Heart left ventricle (tissue), 13 donors: Measurements from ENCODE around the gene C5.

Experiments used
- POLR2A ChIP-seq, 2 donors: fragments of 450-650 bp; IDR thresholded peaks; one replicate each; pipeline ENCODE4 v1.6.1; 2017; ENCODE audit warnings: antibody characterized with exemption in 2 of 2, mild to moderate bottlenecking in 2 of 2, moderate library complexity in 2 of 2
- TF ChIP-seq, protein P1 (sequence below), 12 donors: fragments of 200-600 bp; sonication (generic) in 4 of 12; IDR thresholded peaks; one replicate each; pipeline versions ENCODE4 v1.5.0 to v1.8.0; 2018 to 2022; ENCODE audit warnings: antibody characterized with exemption in 12 of 12, mild to moderate bottlenecking in 5 of 12
- donor health status: ischemic (EF 13 %, LVEDD 7.1; RV severe dilation, severe dysfunction).
- donor health status: DM: no; HTN: yes; CAD: no.
- donor health status: DM: no; HTN: no; CAD: no.
- donor health status: ischemic (EF 25% LVEDD 6.9; RV normal size, moderate dysfunction).
- donor health status: ischemic (EF 25% LVEDD 5.7; RV mildly dilated, moderate dysfunction).
- donor health status: ischemic (EF 35%, LVEDD 5.7; RV mildly dilated, moderate dysfunction).
- donor health status: nonischemic (EF 11% LVEDD 7.7; RV severe dilation, severe dysfunction).
- donor health status: DM: yes; HTN: yes; CAD: no.
- donor health status: PGD.
- donor health status: ischemic (EF 29% LVEDD 5.4; RV normal size, mild dysfunction).
- donor health status: nonischemic (EF 23%, LVEDD 6.1; RV moderate dilation, normal function).

DNA sequence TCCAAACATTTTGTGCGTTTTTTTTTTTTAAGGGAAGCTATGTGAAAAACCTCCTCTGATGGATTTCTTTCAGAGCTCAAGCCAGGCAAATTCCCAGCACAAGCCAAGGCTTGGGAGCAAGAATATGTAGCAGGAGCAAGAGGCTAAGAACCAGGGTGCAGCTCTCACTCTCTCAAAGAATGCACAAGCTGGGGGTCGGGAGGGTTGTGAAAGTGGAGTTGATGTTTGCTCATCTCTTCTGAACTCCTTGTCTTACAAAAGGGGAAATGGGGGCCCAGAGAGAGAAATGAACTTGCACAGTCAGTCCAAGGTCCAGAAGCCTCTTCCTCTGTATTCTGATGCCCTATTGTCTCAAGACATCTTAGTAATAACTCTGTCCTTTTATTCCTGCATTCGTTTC lies 115.8 kb downstream of the C5 start:
- TF ChIP-seq, protein P1, sequence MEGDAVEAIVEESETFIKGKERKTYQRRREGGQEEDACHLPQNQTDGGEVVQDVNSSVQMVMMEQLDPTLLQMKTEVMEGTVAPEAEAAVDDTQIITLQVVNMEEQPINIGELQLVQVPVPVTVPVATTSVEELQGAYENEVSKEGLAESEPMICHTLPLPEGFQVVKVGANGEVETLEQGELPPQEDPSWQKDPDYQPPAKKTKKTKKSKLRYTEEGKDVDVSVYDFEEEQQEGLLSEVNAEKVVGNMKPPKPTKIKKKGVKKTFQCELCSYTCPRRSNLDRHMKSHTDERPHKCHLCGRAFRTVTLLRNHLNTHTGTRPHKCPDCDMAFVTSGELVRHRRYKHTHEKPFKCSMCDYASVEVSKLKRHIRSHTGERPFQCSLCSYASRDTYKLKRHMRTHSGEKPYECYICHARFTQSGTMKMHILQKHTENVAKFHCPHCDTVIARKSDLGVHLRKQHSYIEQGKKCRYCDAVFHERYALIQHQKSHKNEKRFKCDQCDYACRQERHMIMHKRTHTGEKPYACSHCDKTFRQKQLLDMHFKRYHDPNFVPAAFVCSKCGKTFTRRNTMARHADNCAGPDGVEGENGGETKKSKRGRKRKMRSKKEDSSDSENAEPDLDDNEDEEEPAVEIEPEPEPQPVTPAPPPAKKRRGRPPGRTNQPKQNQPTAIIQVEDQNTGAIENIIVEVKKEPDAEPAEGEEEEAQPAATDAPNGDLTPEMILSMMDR (IDR thresholded peaks at IDR 0.05): no peak
- no peak for TF ChIP-seq POLR2A (IDR thresholded peaks at IDR 0.05)
